Transverse colon (tissue), 4 donors: Measurements from ENCODE around the gene AKAP6. TPM values are rescaled to one million over a fixed set of nuclear protein-coding genes. Genes with fewer than 3 reads are reported as not detected.

Experiments used
- DNase-seq: peaks from one replicate; pipeline ENCODE4 v3.0.0-alpha.2; 2019
- H3K27ac ChIP-seq, 4 donors: fragments of 200-600 bp; sonication (generic); 2 replicates each; pipeline ENCODE4 v1.5.1; 2016 to 2018; ENCODE audit warnings: inconsistent platforms in 4 of 4
- H3K27me3 ChIP-seq: fragments of 200-600 bp; sonication (generic); 2 replicates; pipeline ENCODE4 v1.5.1; 2017; ENCODE audit warnings: inconsistent platforms
- H3K36me3 ChIP-seq, 4 donors: fragments of 200-600 bp; sonication (generic); 2 replicates each; pipeline ENCODE4 v1.5.1; 2017 to 2019; ENCODE audit warnings: inconsistent platforms in 4 of 4
- H3K4me1 ChIP-seq, 4 donors: fragments of 200-600 bp; sonication (generic); 2 replicates each; pipeline ENCODE4 v1.5.1; 2017 to 2020; ENCODE audit warnings: inconsistent platforms in 4 of 4
- H3K4me3 ChIP-seq, 4 donors: fragments of 200-600 bp; sonication (generic); 1 replicate in 1 of 4; 2 replicates in 3 of 4; pipeline versions ENCODE4 v1.5.1 to v1.6.1; 2017 to 2019; ENCODE audit warnings: inconsistent platforms in 4 of 4
- H3K9me3 ChIP-seq, 2 donors: fragments of 200-600 bp; sonication (generic); 2 replicates each; pipeline ENCODE4 v1.5.1; 2017 to 2019; ENCODE audit warnings: inconsistent platforms in 2 of 2
- CTCF ChIP-seq, 5 experiments: fragments of 200-600 bp in 3 of 5; fragments of 450-650 bp in 2 of 5; sonication (generic) in 3 of 5; IDR thresholded peaks; 1 replicate in 2 of 5; 2 replicates in 3 of 5; pipeline ENCODE4 v1.5.1; 2016 to 2017; ENCODE audit warnings: antibody characterized with exemption in 5 of 5, inconsistent platforms in 3 of 5, mild to moderate bottlenecking in 2 of 5, moderate library complexity in 1 of 5
- EP300 ChIP-seq: sonication (generic); formaldehyde crosslinking; IDR thresholded peaks from one replicate; pipeline ENCODE4 v1.6.1; 2017; ENCODE audit warnings: antibody characterized with exemption, low read depth
- POLR2A ChIP-seq: fragments of 450-650 bp; IDR thresholded peaks from one replicate; pipeline ENCODE4 v1.6.1; 2016; ENCODE audit warnings: antibody characterized with exemption, mild to moderate bottlenecking, moderate library complexity
- POLR2AphosphoS5 ChIP-seq, 3 donors: sonication (generic); formaldehyde crosslinking; IDR thresholded peaks; one replicate each; pipeline ENCODE4 v1.6.1; 2016; ENCODE audit warnings: antibody characterized with exemption in 3 of 3
- WGBS, 2 donors: methylation state at CpG; one replicate each; pipeline ENCODE4 v1.1.5; 2018; ENCODE audit warnings: low coverage in 1 of 2; 5-methylcytosine and 5-hydroxymethylcytosine counted together
- in situ Hi-C, 4 donors: fragments of 200-750 bp; cut with MboI; loops; one replicate each; pipeline versions ENCODE4 v1.15.0 to v1.15.1; 2017; ENCODE audit warnings: low sequenced_read_pairs in 3 of 4, low pct_ligation_motif_present in 1 of 4, low pct_unique_long_range_greater_than_20kb in 1 of 4
- intact Hi-C: fragments of 100-400 bp; cut with DNase I; formaldehyde crosslinking; loops from one replicate; pipeline ENCODE4 v1.15.1; 2023; ENCODE audit warnings: low total_unique reads
- total RNA-seq, 4 donors: library from RNA; depleted of rRNA; stranded (reverse); fragments of >200 nt; gene quantifications; one replicate each; pipeline ENCODE4 v1.1.0, GENCODE V29; 2016

AKAP6 gene
- total RNA-seq, 4 donors from 2014 or later: 6.3 to 16.7 (median 9.7) TPM

DNA sequence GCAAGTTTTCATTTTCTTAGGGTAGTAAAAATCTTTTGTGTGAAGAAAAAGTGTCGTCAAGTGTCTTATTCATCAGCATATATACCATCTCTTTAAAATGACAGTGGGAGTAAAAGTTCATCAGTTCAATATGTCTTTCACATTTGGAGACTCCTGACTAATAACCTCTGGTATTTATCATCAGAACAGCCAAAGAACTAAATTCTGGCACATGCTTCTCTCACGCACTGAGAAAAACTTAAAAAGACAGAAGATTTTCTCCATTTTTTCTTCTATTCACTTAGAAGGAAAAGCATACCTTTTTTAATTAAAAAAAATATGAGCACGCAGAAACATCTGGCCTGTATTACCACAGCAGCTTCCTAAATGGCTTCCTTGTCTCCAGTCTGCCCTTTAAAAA, 265.7 kb downstream of the AKAP6 start:
- H3K27me3 ChIP-seq: no peaks in the 10 kb centered on the region
- H3K27ac ChIP-seq: no peak overlapping the region
- in situ Hi-C loops (loop anchor here in 2 of 4 donors (25.0 kb wide), 2 partner anchors 843 to 1193 kb away; no protein-coding TSS in a partner anchor), intact Hi-C loops (loop anchor here (5.0 kb wide), 1 partner anchor 1643 kb away; no protein-coding TSS in a partner anchor)
- H3K4me3 ChIP-seq: no peak overlapping the region
- 71 to 80% methylated on average over 3 of the region's 3 CpGs for WGBS, 2 donors
- TF ChIP-seq CTCF (IDR thresholded peaks at IDR 0.05) (no peak), POLR2AphosphoS5 (IDR thresholded peaks at IDR 0.05) (no peak), EP300 (no peak), POLR2A (no peak)
- no peaks in the 10 kb centered on the region for H3K9me3 ChIP-seq
- DNase-seq: no peak
- H3K36me3 ChIP-seq: no peaks in the 10 kb centered on the region
- H3K4me1 ChIP-seq: peaks cover 0 to 12% (median 0%) of the 10 kb centered on the region in 4 donors

GRCh38 chr14:32595497-32595896, 266.4 kb downstream of the AKAP6 start:
- intact Hi-C loops: no loop called here
- Histone ChIP-seq H3K27ac (no peak overlapping the region), H3K36me3 (no peaks in the 10 kb centered on the region), H3K4me3 (no peak overlapping the region), H3K4me1 (peaks cover 0 to 12% (median 0%) of the 10 kb centered on the region in 4 donors), H3K9me3 (no peaks in the 10 kb centered on the region), H3K27me3 (no peaks in the 10 kb centered on the region)
- in situ Hi-C loops: loop anchor here in 2 of 4 donors (25.0 kb wide), 2 partner anchors 842 to 1192 kb away; no protein-coding TSS in a partner anchor
- TF ChIP-seq EP300 (no peak), POLR2AphosphoS5 (IDR thresholded peaks at IDR 0.05) (no peak), CTCF (IDR thresholded peaks at IDR 0.05) (no peak), POLR2A (no peak)
- 74 to 81% methylated on average over 4 of the region's 4 CpGs for WGBS, 2 donors
- DNase-seq: no peak

DNA sequence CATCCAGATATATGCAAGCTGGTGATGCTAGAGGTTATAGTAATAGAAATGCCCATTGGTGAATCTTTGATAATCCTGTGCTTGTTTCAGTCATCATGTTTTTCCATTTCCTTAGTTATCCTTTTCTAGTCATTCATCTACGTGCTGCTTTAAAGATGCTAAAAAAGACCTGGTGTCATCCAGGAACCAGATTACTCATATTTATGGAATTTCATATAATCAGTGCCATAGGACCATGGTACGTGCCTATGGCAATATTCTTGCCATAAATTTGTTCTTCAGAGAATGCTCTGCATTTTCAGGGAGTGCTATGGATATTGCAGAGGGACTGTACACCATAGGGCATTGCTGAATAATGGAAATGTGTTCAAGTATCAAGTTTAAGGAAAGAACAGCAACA, 267.3 kb downstream of the AKAP6 start:
- 79 to 80% methylated on average over 2 of the region's 2 CpGs for WGBS, 2 donors
- Histone ChIP-seq H3K36me3 (no peaks in the 10 kb centered on the region), H3K4me3 (no peak overlapping the region), H3K9me3 (no peaks in the 10 kb centered on the region), H3K27ac (no peak overlapping the region), H3K27me3 (no peaks in the 10 kb centered on the region), H3K4me1 (peaks cover 0 to 12% (median 0%) of the 10 kb centered on the region in 4 donors)
- no peak for DNase-seq
- TF ChIP-seq POLR2AphosphoS5 (IDR thresholded peaks at IDR 0.05) (no peak), EP300 (no peak), CTCF (IDR thresholded peaks at IDR 0.05) (no peak), POLR2A (no peak)
- intact Hi-C loops (no loop called here), in situ Hi-C loops (loop anchor here in 2 of 4 donors (25.0 kb wide), 2 partner anchors 841 to 1191 kb away; no protein-coding TSS in a partner anchor)

- Histone ChIP-seq H3K4me3 (no peak overlapping the region), H3K36me3 (no peaks in the 10 kb centered on the region), H3K9me3 (no peaks in the 10 kb centered on the region), H3K4me1 (peaks cover 0 to 12% (median 0%) of the 10 kb centered on the region in 4 donors), H3K27ac (no peak overlapping the region), H3K27me3 (no peaks in the 10 kb centered on the region)
- intact Hi-C loops: no loop called here
- in situ Hi-C loops: loop anchor here in 2 of 4 donors (25.0 kb wide), 2 partner anchors 840 to 1190 kb away; no protein-coding TSS in a partner anchor
- WGBS, 2 donors: 91 to 95% methylated on average over 2 of the region's 2 CpGs
- no peak for TF ChIP-seq CTCF (IDR thresholded peaks at IDR 0.05)
- no peak for TF ChIP-seq POLR2A
- TF ChIP-seq EP300: no peak
- no peak for TF ChIP-seq POLR2AphosphoS5 (IDR thresholded peaks at IDR 0.05)
- no peak for DNase-seq
Observed at GRCh38 chr14:32597771-32598170, 268.7 kb downstream of the AKAP6 start.
